Memory B cell (primary cell): ENCODE measurements around the gene LRRC3.

Experiments
- ATAC-seq: fragments of 150-1000 bp; cut with Tn5 transposase; 2 replicates; pipeline ENCODE4 v1.10.0; 2021; ENCODE audit warnings: low read depth, mild to moderate bottlenecking, moderate library complexity
- DNase-seq, 2 donors: peaks; one replicate each; pipeline ENCODE4 v3.0.0; 2022; ENCODE audit warnings: low spot score in 2 of 2
- H3K27ac Mint-ChIP-seq: one replicate; pipeline ENCODE4 v1.8.0; 2022; ENCODE audit warnings: mild to moderate bottlenecking, moderate library complexity, mixed read lengths
- H3K27me3 Mint-ChIP-seq: one replicate; pipeline ENCODE4 v1.8.0; 2022; ENCODE audit warnings: mixed read lengths
- H3K36me3 Mint-ChIP-seq: one replicate; pipeline ENCODE4 v1.8.0; 2022; ENCODE audit warnings: mild to moderate bottlenecking, mixed read lengths
- H3K4me1 Mint-ChIP-seq: one replicate; pipeline ENCODE4 v1.8.0; 2022; ENCODE audit warnings: mixed read lengths
- H3K4me3 Mint-ChIP-seq: one replicate; pipeline ENCODE4 v1.8.0; 2022; ENCODE audit warnings: mild to moderate bottlenecking, moderate library complexity, mixed read lengths
- H3K9me3 Mint-ChIP-seq: one replicate; pipeline ENCODE4 v1.8.0; 2022; ENCODE audit warnings: mixed read lengths

The LRRC3 gene

GRCh38 chr21:44453120-44453519, 2.2 kb upstream of the LRRC3 start:
- Mint-ChIP-seq H3K36me3 (peaks cover 2% of the 10 kb centered on the region), H3K9me3 (peaks cover 8% of the 10 kb centered on the region), H3K27ac (no peak overlapping the region), H3K4me1 (no peaks in the 10 kb centered on the region), H3K4me3 (no peak overlapping the region), H3K27me3 (peaks cover 17% of the 10 kb centered on the region)
- ATAC-seq (no peak), DNase-seq (no peak)

GRCh38 chr21:44454058-44454457, 1.3 kb upstream of the LRRC3 start:
- DNase-seq (no peak), ATAC-seq (no peak)
- peaks cover 8% of the 10 kb centered on the region for H3K9me3 Mint-ChIP-seq
- H3K27me3 Mint-ChIP-seq, result peaks cover 19% of the 10 kb centered on the region
- H3K36me3 Mint-ChIP-seq, result peaks cover 2% of the 10 kb centered on the region
- H3K4me1 Mint-ChIP-seq, result no peaks in the 10 kb centered on the region
- H3K27ac Mint-ChIP-seq, result no peak overlapping the region
- peak overlapping the region; percentile 70 for H3K4me3 Mint-ChIP-seq

GRCh38 chr21:44455524-44456213, 359 bp downstream of the LRRC3 start:
- ATAC-seq (peak; percentile 66), DNase-seq (peak; percentile 32 to 66)
- H3K4me3 Mint-ChIP-seq, result peak overlapping the region; percentile 79
- H3K36me3 Mint-ChIP-seq, result peaks cover 2% of the 10 kb centered on the region
- peaks cover 13% of the 10 kb centered on the region for H3K27me3 Mint-ChIP-seq
- H3K27ac Mint-ChIP-seq, result no peak overlapping the region
- peaks cover 8% of the 10 kb centered on the region for H3K9me3 Mint-ChIP-seq
- H3K4me1 Mint-ChIP-seq, result peaks cover 3% of the 10 kb centered on the region

GRCh38 chr21:44456214-44456914, 1.1 kb downstream of the LRRC3 start:
- Mint-ChIP-seq H3K9me3 (peaks cover 8% of the 10 kb centered on the region), H3K4me1 (peaks cover 3% of the 10 kb centered on the region), H3K4me3 (peak overlapping the region; percentile 70), H3K27me3 (peaks cover 13% of the 10 kb centered on the region), H3K27ac (no peak overlapping the region), H3K36me3 (peaks cover 2% of the 10 kb centered on the region)
- DNase-seq (no peak), ATAC-seq (no peak)

- Mint-ChIP-seq H3K4me3 (peak overlapping the region; percentile 70), H3K27ac (no peak overlapping the region), H3K36me3 (peaks cover 2% of the 10 kb centered on the region), H3K4me1 (peaks cover 3% of the 10 kb centered on the region), H3K9me3 (peaks cover 8% of the 10 kb centered on the region), H3K27me3 (peaks cover 13% of the 10 kb centered on the region)
- DNase-seq (no peak), ATAC-seq (no peak)
Observed at GRCh38 chr21:44456915-44457736, 1.8 kb downstream of the LRRC3 start.

- no peak overlapping the region for H3K4me3 Mint-ChIP-seq
- H3K27me3 Mint-ChIP-seq, result peaks cover 14% of the 10 kb centered on the region
- ATAC-seq (no peak), DNase-seq (no peak)
- H3K4me1 Mint-ChIP-seq, result peaks cover 3% of the 10 kb centered on the region
- H3K9me3 Mint-ChIP-seq, result no peaks in the 10 kb centered on the region
- no peak overlapping the region for H3K27ac Mint-ChIP-seq
- H3K36me3 Mint-ChIP-seq, result no peaks in the 10 kb centered on the region
Observed at GRCh38 chr21:44458971-44459711, 3.8 kb downstream of the LRRC3 start.

- Mint-ChIP-seq H3K27ac (no peak overlapping the region), H3K27me3 (peaks cover 14% of the 10 kb centered on the region), H3K4me3 (no peak overlapping the region), H3K36me3 (no peaks in the 10 kb centered on the region), H3K4me1 (peaks cover 3% of the 10 kb centered on the region), H3K9me3 (no peaks in the 10 kb centered on the region)
- no peak for ATAC-seq
- DNase-seq, result no peak
Observed at GRCh38 chr21:44459712-44460440, 4.6 kb downstream of the LRRC3 start.

- no peaks in the 10 kb centered on the region for H3K9me3 Mint-ChIP-seq
- no peak overlapping the region for H3K27ac Mint-ChIP-seq
- no peaks in the 10 kb centered on the region for H3K36me3 Mint-ChIP-seq
- no peak for DNase-seq
- H3K27me3 Mint-ChIP-seq, result peaks cover 15% of the 10 kb centered on the region
- no peak overlapping the region for H3K4me3 Mint-ChIP-seq
- peaks cover 5% of the 10 kb centered on the region for H3K4me1 Mint-ChIP-seq
- ATAC-seq, result no peak
Observed at GRCh38 chr21:44460441-44460755, 5.1 kb downstream of the LRRC3 start.

- Mint-ChIP-seq H3K4me3 (no peak overlapping the region), H3K4me1 (peaks cover 7% of the 10 kb centered on the region), H3K27ac (no peak overlapping the region), H3K9me3 (peaks cover 6% of the 10 kb centered on the region), H3K27me3 (peaks cover 19% of the 10 kb centered on the region), H3K36me3 (no peaks in the 10 kb centered on the region)
- DNase-seq (no peak), ATAC-seq (no peak)
Observed at GRCh38 chr21:44461005-44461404, 5.7 kb downstream of the LRRC3 start.

- Mint-ChIP-seq H3K36me3 (no peaks in the 10 kb centered on the region), H3K27ac (no peak overlapping the region), H3K4me3 (no peak overlapping the region), H3K4me1 (peaks cover 7% of the 10 kb centered on the region), H3K9me3 (peaks cover 6% of the 10 kb centered on the region), H3K27me3 (peaks cover 19% of the 10 kb centered on the region)
- ATAC-seq, result no peak
- no peak for DNase-seq
Observed at GRCh38 chr21:44461464-44462001, 6.2 kb downstream of the LRRC3 start.

- Mint-ChIP-seq H3K27ac (no peak overlapping the region), H3K4me1 (peaks cover 7% of the 10 kb centered on the region), H3K27me3 (peaks cover 19% of the 10 kb centered on the region), H3K36me3 (no peaks in the 10 kb centered on the region), H3K4me3 (no peak overlapping the region), H3K9me3 (peaks cover 6% of the 10 kb centered on the region)
- DNase-seq, result no peak
- no peak for ATAC-seq
Observed at GRCh38 chr21:44462086-44462833, 7.0 kb downstream of the LRRC3 start.

- peaks cover 19% of the 10 kb centered on the region for H3K27me3 Mint-ChIP-seq
- ATAC-seq (no peak), DNase-seq (no peak)
- no peak overlapping the region for H3K4me3 Mint-ChIP-seq
- peaks cover 6% of the 10 kb centered on the region for H3K9me3 Mint-ChIP-seq
- no peak overlapping the region for H3K27ac Mint-ChIP-seq
- peaks cover 7% of the 10 kb centered on the region for H3K4me1 Mint-ChIP-seq
- H3K36me3 Mint-ChIP-seq, result no peaks in the 10 kb centered on the region
Observed at GRCh38 chr21:44462834-44463200, 7.5 kb downstream of the LRRC3 start.

GRCh38 chr21:44463724-44464123, 8.4 kb downstream of the LRRC3 start:
- Mint-ChIP-seq H3K36me3 (no peaks in the 10 kb centered on the region), H3K27ac (no peak overlapping the region), H3K9me3 (peaks cover 6% of the 10 kb centered on the region), H3K4me3 (no peak overlapping the region), H3K27me3 (peaks cover 16% of the 10 kb centered on the region), H3K4me1 (peaks cover 7% of the 10 kb centered on the region)
- ATAC-seq (no peak), DNase-seq (no peak)
